ENCODE results near the gene TLCD3B. TPM values are rescaled to one million over a fixed set of nuclear protein-coding genes. Genes with fewer than 3 reads are reported as not detected.

TLCD3B gene
- total and polyA plus RNA-seq, 2 experiments from 2014 or later = 0.13 TPM; not detected in 1

DNA sequence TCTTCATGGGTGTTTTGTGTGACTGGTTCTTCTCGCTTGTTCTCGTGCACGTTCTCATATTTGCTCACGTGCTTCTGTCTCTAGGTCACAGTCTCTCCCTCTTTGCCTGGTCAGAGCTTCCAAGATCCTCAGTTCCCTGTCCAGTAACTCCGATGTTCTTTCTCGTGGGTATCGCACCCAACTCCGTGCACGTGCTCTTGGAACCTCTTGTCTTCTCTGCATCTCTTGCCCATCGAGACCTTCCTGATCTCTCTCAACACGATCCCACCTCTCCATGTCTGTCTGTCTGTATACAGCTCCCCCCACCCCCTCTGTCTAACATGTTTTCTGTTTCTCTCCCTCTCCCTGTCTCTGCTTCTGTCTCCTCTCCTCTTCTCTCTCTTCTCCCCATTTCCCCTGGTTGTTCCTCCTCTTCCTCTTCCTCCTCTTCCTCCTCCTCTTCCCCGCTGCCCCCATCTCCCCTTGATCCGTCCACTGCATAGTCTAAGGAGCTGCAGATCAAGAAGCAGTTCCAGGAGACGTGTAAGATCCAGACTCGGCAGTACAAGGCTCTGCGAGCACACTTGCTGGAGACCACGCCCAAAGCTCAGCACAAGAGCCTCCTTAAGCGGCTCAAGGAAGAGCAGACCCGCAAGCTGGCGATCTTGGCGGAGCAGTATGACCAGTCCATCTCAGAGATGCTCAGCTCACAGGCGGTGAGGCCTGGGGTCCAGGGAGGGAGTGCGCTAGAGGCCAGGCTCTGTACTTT, 41.8 kb downstream of the TLCD3B start:
- Histone ChIP-seq H2AFZ (no peak overlapping the region), H3K27me3 (replicated peaks; ENCODE audit: insufficient read depth) (no peaks in the 10 kb centered on the region), H3K9me3 (ENCODE audit: low read depth) (no peaks in the 10 kb centered on the region), H4K20me1 (ENCODE audit: insufficient read depth) (no peaks in the 10 kb centered on the region), H3K4me2 (ENCODE audit: unreplicated experiment) (no peak overlapping the region), H3K36me3 (ENCODE audit: low read depth) (peaks cover 14% of the 10 kb centered on the region; the same call in 1 of the 2 replicates), H3F3A (ENCODE audit: insufficient read depth) (peaks cover 16% of the 10 kb centered on the region), H3K4me3 (no peak overlapping the region), H3K9ac (no peak overlapping the region), H3K4me1 (ENCODE audit: insufficient read depth) (peaks cover 3% of the 10 kb centered on the region), H3K27ac (no peak overlapping the region), H3K79me2 (ENCODE audit: insufficient read depth) (0 out of 2 replicates have a peak, but pooled peaks cover 6% of the 10 kb centered on the region), H3K9me2 (ENCODE audit: insufficient read depth) (no peaks in the 10 kb centered on the region)
- DNase-seq = no peak
- TF ChIP-seq EZH2phosphoT487 (IDR thresholded peaks at IDR 0.05; ENCODE audit: insufficient read depth, low read depth) (no peak), EZH2 (IDR thresholded peaks at IDR 0.05; ENCODE audit: insufficient read depth, poor library complexity, severe bottlenecking) (no peak)
- WGBS, 2 experiments (ENCODE audit: low coverage in 1 of 2, low lambda C conversion rate in 2 of 2, missing lambda C conversion rate in 2 of 2) = 91 to 92% methylated on average over 23 of the region's 23 CpGs
- in situ Hi-C loops (cut with MboI) = no loop called here

DNA sequence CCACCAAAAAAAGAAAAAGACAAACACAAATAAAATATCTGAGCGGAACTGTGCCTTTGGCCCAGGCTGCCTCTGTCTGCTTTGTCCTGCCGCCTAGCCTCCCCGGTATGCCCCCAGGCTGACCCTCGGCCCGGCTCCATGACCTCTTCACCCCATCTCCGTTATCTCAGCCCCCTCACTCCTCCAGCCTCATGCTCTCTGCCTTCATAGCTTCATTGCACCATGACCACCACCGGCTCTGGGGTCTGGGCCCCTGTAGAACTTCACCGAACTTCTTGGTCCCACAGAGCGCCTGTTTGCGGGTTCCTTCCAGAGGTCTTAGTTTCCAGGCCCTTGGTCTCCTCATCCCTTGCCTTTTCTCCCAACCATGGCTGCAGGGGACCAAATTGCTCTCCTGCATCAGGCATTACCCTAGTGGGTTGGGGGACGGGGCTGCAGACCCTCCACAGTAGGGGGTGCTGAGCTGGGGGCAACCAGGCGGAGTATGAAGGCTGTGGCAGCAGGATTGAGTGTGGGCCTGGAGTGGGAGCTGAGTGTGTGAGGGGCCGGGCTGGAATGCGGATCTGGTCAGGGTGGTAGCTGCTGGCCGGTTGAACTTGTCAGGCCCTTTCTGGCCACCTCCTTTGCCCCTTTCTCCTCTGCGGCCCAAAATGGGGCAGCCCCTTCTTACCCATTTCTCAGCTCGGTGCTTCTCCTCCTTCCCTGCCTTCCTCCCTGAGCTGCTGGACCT, 42.6 kb downstream of the TLCD3B start:
- in situ Hi-C loops (cut with MboI) = no loop called here
- no peaks in the 10 kb centered on the region for H3K9me2 ChIP-seq (ENCODE audit: insufficient read depth)
- no peaks in the 10 kb centered on the region for H4K20me1 ChIP-seq (ENCODE audit: insufficient read depth)
- no peaks in the 10 kb centered on the region for H3K4me1 ChIP-seq (ENCODE audit: insufficient read depth)
- WGBS, 2 experiments (ENCODE audit: low coverage in 1 of 2, low lambda C conversion rate in 2 of 2, missing lambda C conversion rate in 2 of 2) = 82 to 84% methylated on average over 17 of the region's 17 CpGs
- H3K4me2 ChIP-seq (ENCODE audit: unreplicated experiment) = no peak overlapping the region
- TF ChIP-seq EZH2phosphoT487 (IDR thresholded peaks at IDR 0.05; ENCODE audit: insufficient read depth, low read depth) (no peak), EZH2 (IDR thresholded peaks at IDR 0.05; ENCODE audit: insufficient read depth, poor library complexity, severe bottlenecking) (no peak)
- DNase-seq = no peak
- H3K4me3 ChIP-seq = no peak overlapping the region
- 0 out of 2 replicates have a peak, but pooled peaks cover 6% of the 10 kb centered on the region for H3K79me2 ChIP-seq (ENCODE audit: insufficient read depth)
- H3K9me3 ChIP-seq (ENCODE audit: low read depth) = no peaks in the 10 kb centered on the region
- H3K9ac ChIP-seq = no peak overlapping the region
- no peak overlapping the region for H3K27ac ChIP-seq
- H3K36me3 ChIP-seq (ENCODE audit: low read depth) = peaks cover 21% of the 10 kb centered on the region; the same call in 1 of the 2 replicates
- no peak overlapping the region for H2AFZ ChIP-seq
- no peaks in the 10 kb centered on the region for H3K27me3 ChIP-seq (replicated peaks; ENCODE audit: insufficient read depth)
- H3F3A ChIP-seq (ENCODE audit: insufficient read depth) = peaks cover 13% of the 10 kb centered on the region; the same call in 1 of the 2 replicates

DNA sequence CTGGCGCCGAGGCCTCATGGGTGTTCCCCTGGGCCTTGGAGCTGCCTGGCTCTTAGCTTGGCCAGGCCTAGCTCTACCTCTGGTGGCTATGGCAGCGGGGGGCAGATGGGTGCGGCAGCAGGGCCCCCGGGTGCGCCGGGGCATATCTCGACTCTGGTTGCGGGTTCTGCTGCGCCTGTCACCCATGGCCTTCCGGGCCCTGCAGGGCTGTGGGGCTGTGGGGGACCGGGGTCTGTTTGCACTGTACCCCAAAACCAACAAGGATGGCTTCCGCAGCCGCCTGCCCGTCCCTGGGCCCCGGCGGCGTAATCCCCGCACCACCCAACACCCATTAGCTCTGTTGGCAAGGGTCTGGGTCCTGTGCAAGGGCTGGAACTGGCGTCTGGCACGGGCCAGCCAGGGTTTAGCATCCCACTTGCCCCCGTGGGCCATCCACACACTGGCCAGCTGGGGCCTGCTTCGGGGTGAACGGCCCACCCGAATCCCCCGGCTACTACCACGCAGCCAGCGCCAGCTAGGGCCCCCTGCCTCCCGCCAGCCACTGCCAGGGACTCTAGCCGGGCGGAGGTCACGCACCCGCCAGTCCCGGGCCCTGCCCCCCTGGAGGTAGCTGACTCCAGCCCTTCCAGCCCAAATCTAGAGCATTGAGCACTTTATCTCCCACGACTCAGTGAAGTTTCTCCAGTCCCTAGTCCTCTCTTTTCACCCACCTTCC, 43.5 kb downstream of the TLCD3B start:
- H3F3A ChIP-seq (ENCODE audit: insufficient read depth) = peaks cover 6% of the 10 kb centered on the region; the same call in 1 of the 2 replicates
- H3K79me2 ChIP-seq (ENCODE audit: insufficient read depth) = 0 out of 2 replicates have a peak, but pooled peaks cover 6% of the 10 kb centered on the region
- no peak overlapping the region for H3K9ac ChIP-seq
- in situ Hi-C loops (cut with MboI) = no loop called here
- H3K4me2 ChIP-seq (ENCODE audit: unreplicated experiment) = no peak overlapping the region
- no peak for DNase-seq
- no peaks in the 10 kb centered on the region for H4K20me1 ChIP-seq (ENCODE audit: insufficient read depth)
- TF ChIP-seq EZH2 (IDR thresholded peaks at IDR 0.05; ENCODE audit: insufficient read depth, poor library complexity, severe bottlenecking) = no peak
- TF ChIP-seq EZH2phosphoT487 (IDR thresholded peaks at IDR 0.05; ENCODE audit: insufficient read depth, low read depth) = no peak
- H3K36me3 ChIP-seq (ENCODE audit: low read depth) = peaks cover 21% of the 10 kb centered on the region; the same call in 1 of the 2 replicates
- H2AFZ ChIP-seq = no peak overlapping the region
- no peaks in the 10 kb centered on the region for H3K4me1 ChIP-seq (ENCODE audit: insufficient read depth)
- 97 to 99% methylated on average over 28 to 35 of the region's 35 CpGs for WGBS, 2 experiments (ENCODE audit: low coverage in 1 of 2, low lambda C conversion rate in 2 of 2, missing lambda C conversion rate in 2 of 2)
- no peaks in the 10 kb centered on the region for H3K9me2 ChIP-seq (ENCODE audit: insufficient read depth)
- no peaks in the 10 kb centered on the region for H3K27me3 ChIP-seq (replicated peaks; ENCODE audit: insufficient read depth)
- no peak overlapping the region for H3K4me3 ChIP-seq
- H3K9me3 ChIP-seq (ENCODE audit: low read depth) = no peaks in the 10 kb centered on the region
- no peak overlapping the region for H3K27ac ChIP-seq

DNA sequence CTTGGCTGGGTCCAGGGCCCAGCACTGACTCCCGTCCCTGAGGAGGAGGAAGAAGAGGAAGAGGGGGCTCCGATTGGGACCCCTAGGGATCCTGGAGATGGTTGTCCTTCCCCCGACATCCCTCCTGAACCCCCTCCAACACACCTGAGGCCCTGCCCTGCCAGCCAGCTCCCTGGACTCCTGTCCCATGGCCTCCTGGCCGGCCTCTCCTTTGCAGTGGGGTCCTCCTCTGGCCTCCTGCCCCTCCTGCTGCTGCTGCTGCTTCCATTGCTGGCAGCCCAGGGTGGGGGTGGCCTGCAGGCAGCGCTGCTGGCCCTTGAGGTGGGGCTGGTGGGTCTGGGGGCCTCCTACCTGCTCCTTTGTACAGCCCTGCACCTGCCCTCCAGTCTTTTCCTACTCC, 44.1 kb downstream of the TLCD3B start:
- no peaks in the 10 kb centered on the region for H3K4me1 ChIP-seq (ENCODE audit: insufficient read depth)
- no peaks in the 10 kb centered on the region for H4K20me1 ChIP-seq (ENCODE audit: insufficient read depth)
- H3F3A ChIP-seq (ENCODE audit: insufficient read depth) = peaks cover 6% of the 10 kb centered on the region; the same call in 1 of the 2 replicates
- H3K9me2 ChIP-seq (ENCODE audit: insufficient read depth) = no peaks in the 10 kb centered on the region
- DNase-seq = no peak
- TF ChIP-seq EZH2phosphoT487 (IDR thresholded peaks at IDR 0.05; ENCODE audit: insufficient read depth, low read depth) (no peak), EZH2 (IDR thresholded peaks at IDR 0.05; ENCODE audit: insufficient read depth, poor library complexity, severe bottlenecking) (no peak)
- no peak overlapping the region for H2AFZ ChIP-seq
- no peaks in the 10 kb centered on the region for H3K9me3 ChIP-seq (ENCODE audit: low read depth)
- in situ Hi-C loops (cut with MboI) = no loop called here
- H3K27ac ChIP-seq = no peak overlapping the region
- H3K9ac ChIP-seq = no peak overlapping the region
- H3K79me2 ChIP-seq (ENCODE audit: insufficient read depth) = 0 out of 2 replicates have a peak, but pooled peaks cover 6% of the 10 kb centered on the region
- WGBS, 2 experiments (ENCODE audit: low coverage in 1 of 2, low lambda C conversion rate in 2 of 2, missing lambda C conversion rate in 2 of 2) = 100% methylated on average over 4 to 5 of the region's 5 CpGs
- no peaks in the 10 kb centered on the region for H3K27me3 ChIP-seq (replicated peaks; ENCODE audit: insufficient read depth)
- no peak overlapping the region for H3K4me3 ChIP-seq
- peaks cover 24% of the 10 kb centered on the region; the same call in 1 of the 2 replicates for H3K36me3 ChIP-seq (ENCODE audit: low read depth)
- no peak overlapping the region for H3K4me2 ChIP-seq (ENCODE audit: unreplicated experiment)

Data from GM23248 (cell line).